ENCODE results near the gene FBXL16. TPM values are rescaled to one million over a fixed set of nuclear protein-coding genes. Genes with fewer than 3 reads are reported as not detected.
A peak's percentile ranks its signal among the peaks of the same experiment; 100 is the strongest.

The FBXL16 gene
- total RNA-seq, 1 donor from 2014 or later, result 0.75 TPM

DNA sequence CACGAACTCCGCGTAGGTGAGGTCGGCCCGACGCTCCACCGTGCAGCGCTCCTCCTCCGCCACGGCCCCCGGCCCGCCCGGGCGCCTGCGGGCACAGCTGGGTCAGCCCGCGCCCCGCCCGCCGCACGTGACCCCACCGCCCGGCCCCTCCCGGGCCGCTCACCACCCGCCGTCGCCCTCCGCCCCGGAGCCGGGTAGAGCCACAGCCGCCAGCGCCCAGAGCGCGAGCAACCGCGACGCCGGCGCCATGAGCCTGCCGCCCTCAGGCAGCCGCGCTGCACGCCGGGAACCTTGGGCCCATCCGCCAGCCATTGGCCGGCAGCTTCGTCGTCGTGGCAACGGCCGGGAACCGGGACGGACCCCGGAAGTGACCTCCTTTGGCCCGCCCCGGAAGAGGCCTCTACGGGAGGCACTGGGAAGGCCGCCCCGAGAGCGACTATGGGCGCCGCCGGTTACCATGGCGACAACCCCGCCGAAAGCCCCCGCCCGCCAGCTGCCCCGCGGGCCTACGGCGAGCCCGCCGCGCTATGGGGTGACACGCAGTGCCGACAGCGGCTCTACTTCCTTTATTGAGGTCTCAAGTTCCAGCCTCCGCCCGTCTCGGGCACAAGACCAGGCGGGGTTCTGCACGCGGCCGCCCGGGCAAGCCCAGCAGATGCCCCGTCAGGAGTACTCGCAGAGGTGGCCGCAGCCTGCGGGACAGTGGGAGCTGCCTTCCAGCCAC lies 21.4 kb downstream of the FBXL16 start, which contains the start of gene JMJD8:
TSS of gene JMJD8 (minus strand) at position 264 of the 724 bp plus-strand sequence. CDS start at position 249, 15 bp downstream.
- TF ChIP-seq, protein P1, sequence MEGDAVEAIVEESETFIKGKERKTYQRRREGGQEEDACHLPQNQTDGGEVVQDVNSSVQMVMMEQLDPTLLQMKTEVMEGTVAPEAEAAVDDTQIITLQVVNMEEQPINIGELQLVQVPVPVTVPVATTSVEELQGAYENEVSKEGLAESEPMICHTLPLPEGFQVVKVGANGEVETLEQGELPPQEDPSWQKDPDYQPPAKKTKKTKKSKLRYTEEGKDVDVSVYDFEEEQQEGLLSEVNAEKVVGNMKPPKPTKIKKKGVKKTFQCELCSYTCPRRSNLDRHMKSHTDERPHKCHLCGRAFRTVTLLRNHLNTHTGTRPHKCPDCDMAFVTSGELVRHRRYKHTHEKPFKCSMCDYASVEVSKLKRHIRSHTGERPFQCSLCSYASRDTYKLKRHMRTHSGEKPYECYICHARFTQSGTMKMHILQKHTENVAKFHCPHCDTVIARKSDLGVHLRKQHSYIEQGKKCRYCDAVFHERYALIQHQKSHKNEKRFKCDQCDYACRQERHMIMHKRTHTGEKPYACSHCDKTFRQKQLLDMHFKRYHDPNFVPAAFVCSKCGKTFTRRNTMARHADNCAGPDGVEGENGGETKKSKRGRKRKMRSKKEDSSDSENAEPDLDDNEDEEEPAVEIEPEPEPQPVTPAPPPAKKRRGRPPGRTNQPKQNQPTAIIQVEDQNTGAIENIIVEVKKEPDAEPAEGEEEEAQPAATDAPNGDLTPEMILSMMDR (IDR thresholded peaks at IDR 0.05), result no peak
- POLR2A ChIA-PET, result interaction anchor here (0.7 to 1.2 kb wide), 5 partner anchors 9 to 40 kb away, joined by 3 to 5 read pairs (median 3); partner anchors contain the start of gene RHOT2
- H3K27me3 Mint-ChIP-seq, result no peaks in the 10 kb centered on the region
- CTCF ChIA-PET, result no interaction called here
- intact Hi-C loops (cut with micrococcal nuclease), result loop anchor here (1.0 to 2.0 kb wide), 4 partner anchors 35 to 157 kb away; partner anchors contain the start of genes ANTKMT, CAPN15, METTL26 and WDR90
- DNase-seq (peak; percentile 98), ATAC-seq (ENCODE audit: low read depth) (peak; percentile 49)
- peaks cover 38% of the 10 kb centered on the region for H3K4me1 Mint-ChIP-seq
- peaks cover 36% of the 10 kb centered on the region for H3K36me3 Mint-ChIP-seq (ENCODE audit: low read depth)
- peak within 1 kb of the TSS; percentile 87 for H3K4me3 Mint-ChIP-seq
- no peaks in the 10 kb centered on the region for H3K9me3 Mint-ChIP-seq
- H3K27ac Mint-ChIP-seq, result peak within 1 kb of the TSS; percentile 70

- ChIA-PET CTCF (no interaction called here), POLR2A (interaction anchor here (1.0 to 1.2 kb wide), 4 partner anchors 10 to 39 kb away, joined by 3 to 5 read pairs (median 4); partner anchors contain the start of gene RHOT2)
- Mint-ChIP-seq H3K27me3 (no peaks in the 10 kb centered on the region), H3K27ac (peak overlapping the region; percentile 61), H3K4me1 (peaks cover 36% of the 10 kb centered on the region), H3K9me3 (no peaks in the 10 kb centered on the region), H3K36me3 (ENCODE audit: low read depth) (peaks cover 36% of the 10 kb centered on the region), H3K4me3 (peak overlapping the region; percentile 87)
- TF ChIP-seq, protein P1 (IDR thresholded peaks at IDR 0.05), result no peak
- ATAC-seq (ENCODE audit: low read depth) (no peak), DNase-seq (no peak)
- intact Hi-C loops (cut with micrococcal nuclease), result loop anchor here (1.0 to 2.0 kb wide), 4 partner anchors 34 to 156 kb away; partner anchors contain the start of genes ANTKMT, CAPN15, METTL26 and WDR90
These were observed 22.1 kb downstream of the FBXL16 start for GRCh38 chr16:683396-684070.

GRCh38 chr16:682493-683395 lies 22.9 kb downstream of the FBXL16 start:
- no peaks in the 10 kb centered on the region for H3K27me3 Mint-ChIP-seq
- CTCF ChIA-PET, result interaction anchor here (1.2 kb wide), 1 partner anchor 15 kb away, joined by 3 read pairs; the partner anchor contains the start of gene RHOT2
- H3K4me3 Mint-ChIP-seq, result peak overlapping the region; percentile 87
- H3K9me3 Mint-ChIP-seq, result no peaks in the 10 kb centered on the region
- H3K27ac Mint-ChIP-seq, result peak overlapping the region; percentile 61
- ATAC-seq (ENCODE audit: low read depth) (no peak), DNase-seq (no peak)
- peaks cover 36% of the 10 kb centered on the region for H3K36me3 Mint-ChIP-seq (ENCODE audit: low read depth)
- intact Hi-C loops (cut with micrococcal nuclease), result no loop called here
- POLR2A ChIA-PET, result interaction anchor here (2.8 to 4.5 kb wide), 2 partner anchors 14 to 46 kb away, joined by 10 to 41 read pairs; partner anchors contain the start of genes METTL26 and RHOT2
- TF ChIP-seq, protein P1 (IDR thresholded peaks at IDR 0.05), result no peak
- H3K4me1 Mint-ChIP-seq, result peaks cover 35% of the 10 kb centered on the region

DNA sequence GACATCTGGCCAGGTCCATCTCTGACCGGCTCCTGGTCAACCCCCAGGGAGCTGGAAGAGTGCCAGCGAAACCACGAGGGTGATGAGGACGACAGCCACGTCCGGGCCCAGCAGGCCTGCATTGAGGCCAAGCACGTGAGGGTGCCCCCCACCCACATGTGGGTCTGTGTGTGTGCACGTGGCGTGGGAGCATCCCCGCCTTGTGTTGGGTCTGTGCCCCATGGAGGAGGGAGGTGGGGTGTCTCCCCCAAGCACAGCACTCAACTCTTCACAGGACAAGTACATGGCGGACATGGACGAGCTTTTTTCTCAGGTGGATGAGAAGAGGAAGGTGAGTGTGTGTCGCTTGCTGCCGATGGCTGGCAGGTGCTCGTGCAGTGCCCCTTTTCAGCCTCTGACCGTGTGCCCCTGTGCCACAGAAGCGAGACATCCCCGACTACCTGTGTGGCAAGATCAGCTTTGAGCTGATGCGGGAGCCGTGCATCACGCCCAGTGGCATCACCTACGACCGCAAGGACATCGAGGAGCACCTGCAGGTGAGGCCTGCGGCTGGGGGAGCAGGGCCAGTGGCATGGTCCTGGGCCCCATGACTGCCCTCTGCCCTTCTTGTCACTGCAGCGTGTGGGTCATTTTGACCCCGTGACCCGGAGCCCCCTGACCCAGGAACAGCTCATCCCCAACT lies 23.7 kb downstream of the FBXL16 start:
- H3K27me3 Mint-ChIP-seq, result peaks cover under 1% of the 10 kb centered on the region
- TF ChIP-seq, protein P1 (IDR thresholded peaks at IDR 0.05), result no peak
- H3K27ac Mint-ChIP-seq, result peak overlapping the region; percentile 60
- no peaks in the 10 kb centered on the region for H3K9me3 Mint-ChIP-seq
- peak overlapping the region; percentile 87 for H3K4me3 Mint-ChIP-seq
- ChIA-PET POLR2A (interaction anchor here (2.0 to 4.5 kb wide), 4 partner anchors 8 to 45 kb away, joined by 10 to 41 read pairs (median 22); partner anchors contain the start of genes METTL26, RHOT2, WDR24 and WDR90), CTCF (interaction anchor here (1.2 kb wide), 1 partner anchor 14 kb away, joined by 3 read pairs; the partner anchor contains the start of gene RHOT2)
- peaks cover 37% of the 10 kb centered on the region for H3K4me1 Mint-ChIP-seq
- intact Hi-C loops (cut with micrococcal nuclease), result no loop called here
- ATAC-seq (ENCODE audit: low read depth) (no peak), DNase-seq (no peak)
- peaks cover 30% of the 10 kb centered on the region for H3K36me3 Mint-ChIP-seq (ENCODE audit: low read depth)
